Karpas-422 (cell line): ENCODE data around the gene MAGI2. TPM values are rescaled to one million over a fixed set of nuclear protein-coding genes. Genes with fewer than 3 reads are reported as not detected.

Experiments used
- DNase-seq: peaks from one replicate; pipeline ENCODE4 v3.0.0-alpha.2; 2015
- H2AFZ ChIP-seq: fragments of 200-600 bp; sonication (generic); 2 replicates; pipeline ENCODE4 v1.6.1; 2014; ENCODE audit warnings: antibody characterized with exemption, low read length, mixed read lengths
- H3K27ac ChIP-seq: fragments of 200-600 bp; sonication (generic); 2 replicates; pipeline ENCODE4 v1.5.1; 2014; ENCODE audit warnings: mild to moderate bottlenecking, low read length, moderate library complexity
- H3K27me3 ChIP-seq: fragments of 200-600 bp; sonication (generic); 2 replicates; pipeline ENCODE4 v1.6.1; 2014; ENCODE audit warnings: low read length, mixed read lengths
- H3K36me3 ChIP-seq: fragments of 200-600 bp; sonication (generic); 2 replicates; pipeline ENCODE4 v1.6.1; 2014; ENCODE audit warnings: low read length, mixed read lengths; ENCODE audit not compliant: insufficient read depth
- H3K4me1 ChIP-seq: fragments of 200-600 bp; sonication (generic); 2 replicates; pipeline ENCODE4 v1.6.1; 2014; ENCODE audit warnings: mild to moderate bottlenecking, low read length, mixed read lengths
- H3K4me2 ChIP-seq: fragments of 200-600 bp; sonication (generic); 2 replicates; pipeline ENCODE4 v1.6.1; 2014; ENCODE audit warnings: low read length, low read depth, mild to moderate bottlenecking; ENCODE audit not compliant: poor library complexity, severe bottlenecking
- H3K4me3 ChIP-seq: fragments of 200-600 bp; sonication (generic); 2 replicates; pipeline ENCODE4 v1.5.1; 2014; ENCODE audit warnings: mild to moderate bottlenecking, antibody characterized with exemption, low read length, mixed read lengths
- H3K79me2 ChIP-seq: fragments of 200-600 bp; sonication (generic); 2 replicates; pipeline ENCODE4 v1.6.1; 2014; ENCODE audit warnings: mild to moderate bottlenecking, low read length, mixed read lengths
- H3K9ac ChIP-seq: fragments of 200-600 bp; sonication (generic); 2 replicates; pipeline ENCODE4 v1.6.0; 2014; ENCODE audit warnings: low read length
- H3K9me2 ChIP-seq: fragments of 200-600 bp; sonication (generic), shearing (Covaris generic); replicated peaks from 2 replicates; pipeline ENCODE4 v1.6.0; 2014; ENCODE audit warnings: mild to moderate bottlenecking, low read length, moderate library complexity; ENCODE audit not compliant: insufficient read depth
- H3K9me3 ChIP-seq: fragments of 300-700, 200-600 bp; sonication (generic); 2 replicates; pipeline ENCODE4 v1.6.1; 2014; ENCODE audit warnings: low read length, mixed read lengths
- H4K20me1 ChIP-seq: fragments of 200-600 bp; sonication (generic); 2 replicates; pipeline ENCODE4 v1.6.1; 2014; ENCODE audit warnings: mild to moderate bottlenecking, antibody characterized with exemption, low read length, low read depth; ENCODE audit not compliant: insufficient read depth
- total RNA-seq: library from RNA; depleted of rRNA; stranded (reverse); fragments of >200 nt; shearing (Covaris generic); gene quantifications from 2 replicates; pipeline ENCODE4 v1.2.3, GENCODE V29; 2014; ENCODE audit warnings: low replicate concordance

Gene MAGI2
- total RNA-seq, 1 experiment from 2014 or later: 0.93 TPM

DNA sequence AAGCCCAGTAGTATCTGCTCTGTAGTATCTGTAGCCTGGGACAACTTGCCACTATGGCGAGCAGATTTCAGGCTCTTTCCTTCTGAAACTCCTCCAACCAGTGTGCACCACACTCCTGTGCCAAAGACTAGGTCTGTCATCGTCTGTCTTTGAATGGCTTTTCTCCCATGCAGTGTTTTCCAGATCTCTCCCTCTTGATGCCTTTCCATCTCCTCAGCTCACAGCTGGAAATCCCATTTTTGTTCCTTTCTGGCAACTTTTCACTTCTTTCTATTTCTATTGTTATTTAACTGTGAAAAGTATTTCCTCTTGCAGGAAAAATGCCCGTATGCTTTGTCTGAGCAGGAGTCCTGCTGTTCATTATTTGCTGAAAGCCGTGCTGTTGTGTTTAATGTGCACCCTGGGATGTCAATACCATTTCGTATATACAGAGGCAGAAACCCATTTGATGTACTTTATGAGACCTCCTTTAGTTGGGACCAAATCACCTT lies 1281.2 kb downstream of the MAGI2 start:
- Histone ChIP-seq H3K27me3 (no peaks in the 10 kb centered on the region), H3K79me2 (no peaks in the 10 kb centered on the region), H2AFZ (no peak overlapping the region), H3K36me3 (no peaks in the 10 kb centered on the region), H3K4me2 (no peak overlapping the region), H3K9ac (no peak overlapping the region), H3K9me2 (no peaks in the 10 kb centered on the region), H3K27ac (no peak overlapping the region), H3K9me3 (no peaks in the 10 kb centered on the region), H3K4me3 (no peak overlapping the region), H3K4me1 (no peaks in the 10 kb centered on the region), H4K20me1 (no peaks in the 10 kb centered on the region)
- no peak for DNase-seq

GRCh38 chr7:78171398-78171797 lies 1282.1 kb downstream of the MAGI2 start:
- Histone ChIP-seq H3K9me3 (no peaks in the 10 kb centered on the region), H3K9me2 (no peaks in the 10 kb centered on the region), H3K79me2 (no peaks in the 10 kb centered on the region), H4K20me1 (no peaks in the 10 kb centered on the region), H2AFZ (no peak overlapping the region), H3K4me3 (no peak overlapping the region), H3K4me2 (no peak overlapping the region), H3K27me3 (no peaks in the 10 kb centered on the region), H3K4me1 (no peaks in the 10 kb centered on the region), H3K27ac (no peak overlapping the region), H3K36me3 (no peaks in the 10 kb centered on the region), H3K9ac (no peak overlapping the region)
- no peak for DNase-seq

- DNase-seq: no peak
- H3K4me3 ChIP-seq: no peak overlapping the region
- no peaks in the 10 kb centered on the region for H3K36me3 ChIP-seq
- H3K4me2 ChIP-seq: no peak overlapping the region
- H3K4me1 ChIP-seq: no peaks in the 10 kb centered on the region
- no peaks in the 10 kb centered on the region for H3K9me2 ChIP-seq
- H3K9me3 ChIP-seq: no peaks in the 10 kb centered on the region
- no peaks in the 10 kb centered on the region for H4K20me1 ChIP-seq
- H3K9ac ChIP-seq: no peak overlapping the region
- no peak overlapping the region for H2AFZ ChIP-seq
- no peaks in the 10 kb centered on the region for H3K27me3 ChIP-seq
- no peaks in the 10 kb centered on the region for H3K79me2 ChIP-seq
- no peak overlapping the region for H3K27ac ChIP-seq
These were observed 1282.7 kb downstream of the MAGI2 start for GRCh38 chr7:78170815-78171214.

GRCh38 chr7:78169992-78170391 lies 1283.5 kb downstream of the MAGI2 start:
- Histone ChIP-seq H3K9ac (no peak overlapping the region), H3K4me2 (no peak overlapping the region), H3K9me2 (no peaks in the 10 kb centered on the region), H3K27me3 (no peaks in the 10 kb centered on the region), H4K20me1 (no peaks in the 10 kb centered on the region), H3K4me1 (no peaks in the 10 kb centered on the region), H3K79me2 (no peaks in the 10 kb centered on the region), H3K27ac (no peak overlapping the region), H3K9me3 (no peaks in the 10 kb centered on the region), H2AFZ (no peak overlapping the region), H3K4me3 (no peak overlapping the region), H3K36me3 (no peaks in the 10 kb centered on the region)
- DNase-seq: no peak

DNA sequence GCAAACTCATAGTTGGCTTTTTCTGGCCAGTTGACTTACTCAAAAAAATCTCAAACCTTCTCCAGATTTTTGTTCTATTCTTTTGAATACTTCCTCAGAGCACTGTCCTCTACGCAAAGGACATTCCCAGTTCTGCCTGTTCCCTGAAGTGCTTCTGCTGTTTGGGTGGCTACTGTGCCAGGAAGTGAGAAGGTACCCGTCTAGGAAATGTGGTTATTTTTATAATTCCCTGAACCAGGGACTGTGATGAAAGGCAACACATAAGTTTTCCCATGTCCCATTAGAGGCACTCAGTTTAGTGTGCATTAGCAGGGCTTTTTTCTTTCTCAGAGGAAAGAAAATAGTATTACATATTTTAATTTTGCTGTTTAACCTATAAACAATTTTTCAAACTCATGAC lies 1284.6 kb downstream of the MAGI2 start:
- no peaks in the 10 kb centered on the region for H3K9me2 ChIP-seq
- H3K9me3 ChIP-seq: no peaks in the 10 kb centered on the region
- no peak overlapping the region for H2AFZ ChIP-seq
- H3K9ac ChIP-seq: no peak overlapping the region
- no peak for DNase-seq
- H3K4me1 ChIP-seq: no peaks in the 10 kb centered on the region
- no peak overlapping the region for H3K4me3 ChIP-seq
- no peak overlapping the region for H3K4me2 ChIP-seq
- H4K20me1 ChIP-seq: no peaks in the 10 kb centered on the region
- no peaks in the 10 kb centered on the region for H3K79me2 ChIP-seq
- no peak overlapping the region for H3K27ac ChIP-seq
- H3K27me3 ChIP-seq: no peaks in the 10 kb centered on the region
- no peaks in the 10 kb centered on the region for H3K36me3 ChIP-seq

GRCh38 chr7:78167860-78168259 lies 1285.6 kb downstream of the MAGI2 start:
- no peak overlapping the region for H2AFZ ChIP-seq
- no peaks in the 10 kb centered on the region for H4K20me1 ChIP-seq
- no peaks in the 10 kb centered on the region for H3K27me3 ChIP-seq
- H3K9ac ChIP-seq: no peak overlapping the region
- H3K79me2 ChIP-seq: no peaks in the 10 kb centered on the region
- H3K9me3 ChIP-seq: no peaks in the 10 kb centered on the region
- no peak overlapping the region for H3K27ac ChIP-seq
- no peaks in the 10 kb centered on the region for H3K36me3 ChIP-seq
- DNase-seq: no peak
- no peaks in the 10 kb centered on the region for H3K4me1 ChIP-seq
- no peak overlapping the region for H3K4me2 ChIP-seq
- H3K4me3 ChIP-seq: no peak overlapping the region
- no peaks in the 10 kb centered on the region for H3K9me2 ChIP-seq

DNA sequence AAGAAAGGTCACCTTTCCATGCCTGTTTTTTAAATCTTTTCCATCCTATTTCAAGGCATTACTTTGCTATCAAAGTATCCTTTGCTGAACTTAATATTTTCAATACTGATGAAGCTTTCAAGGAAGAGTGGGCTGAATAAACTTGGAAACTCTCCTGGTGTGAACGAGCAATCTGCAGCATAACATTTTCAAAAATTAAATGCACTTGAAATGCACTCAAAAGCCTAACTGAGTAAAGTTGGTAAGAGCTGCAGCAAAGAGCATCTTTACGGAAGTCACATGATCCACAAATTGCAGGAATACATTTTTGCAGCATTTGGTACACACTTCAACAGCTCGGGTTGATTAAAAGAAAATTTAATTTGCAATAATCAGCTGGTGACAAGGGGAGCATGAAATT lies 1287.6 kb downstream of the MAGI2 start:
- no peak overlapping the region for H3K4me2 ChIP-seq
- no peaks in the 10 kb centered on the region for H4K20me1 ChIP-seq
- no peaks in the 10 kb centered on the region for H3K27me3 ChIP-seq
- no peak for DNase-seq
- H3K4me1 ChIP-seq: no peaks in the 10 kb centered on the region
- no peaks in the 10 kb centered on the region for H3K79me2 ChIP-seq
- H3K9me2 ChIP-seq: no peaks in the 10 kb centered on the region
- no peaks in the 10 kb centered on the region for H3K9me3 ChIP-seq
- no peak overlapping the region for H3K9ac ChIP-seq
- no peak overlapping the region for H3K4me3 ChIP-seq
- H3K27ac ChIP-seq: no peak overlapping the region
- no peaks in the 10 kb centered on the region for H3K36me3 ChIP-seq
- no peak overlapping the region for H2AFZ ChIP-seq

DNA sequence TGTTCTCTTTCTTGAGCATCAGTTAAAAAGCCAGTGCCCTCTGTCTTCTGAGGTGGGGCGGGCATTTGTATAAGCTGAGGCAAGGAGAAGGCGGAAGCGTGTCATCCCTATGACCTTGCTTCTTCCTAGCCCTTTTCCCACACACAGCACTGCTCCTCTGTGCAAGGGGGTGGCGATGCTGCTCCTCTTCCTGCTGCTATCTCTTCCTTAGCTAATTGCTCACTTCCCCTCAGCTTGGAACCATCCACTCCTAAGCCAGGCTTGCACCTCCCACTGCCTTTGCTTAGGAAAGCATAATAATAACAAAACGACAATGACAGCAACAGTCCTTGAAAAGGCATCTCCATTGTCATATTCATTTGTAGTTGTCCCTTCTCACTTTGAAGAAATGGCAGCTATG lies 1288.0 kb downstream of the MAGI2 start:
- Histone ChIP-seq H4K20me1 (no peaks in the 10 kb centered on the region), H3K4me3 (no peak overlapping the region), H3K36me3 (no peaks in the 10 kb centered on the region), H3K4me2 (no peak overlapping the region), H3K79me2 (no peaks in the 10 kb centered on the region), H2AFZ (no peak overlapping the region), H3K9ac (no peak overlapping the region), H3K9me3 (no peaks in the 10 kb centered on the region), H3K27ac (no peak overlapping the region), H3K9me2 (no peaks in the 10 kb centered on the region), H3K27me3 (no peaks in the 10 kb centered on the region), H3K4me1 (no peaks in the 10 kb centered on the region)
- DNase-seq: no peak

DNA sequence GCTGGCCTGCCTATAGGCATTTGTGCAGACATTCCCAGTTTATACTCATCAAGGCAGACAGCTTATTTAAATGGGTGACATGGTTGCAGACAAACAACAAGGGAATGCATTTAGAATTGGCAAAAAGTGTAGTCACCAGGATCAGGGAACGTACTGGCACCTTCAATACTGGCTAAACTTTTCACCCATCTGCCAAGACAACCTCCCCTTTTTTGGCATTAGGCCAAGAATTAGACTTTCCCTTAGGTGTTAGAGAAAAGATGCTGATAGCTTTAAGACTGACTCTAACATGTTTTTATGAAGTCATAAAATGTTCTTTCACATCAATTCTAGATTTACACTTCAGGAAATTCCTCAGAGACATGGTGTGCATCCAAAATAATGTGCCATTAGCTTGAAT lies 1289.0 kb downstream of the MAGI2 start:
- Histone ChIP-seq H3K36me3 (no peaks in the 10 kb centered on the region), H3K4me2 (no peak overlapping the region), H3K4me3 (no peak overlapping the region), H2AFZ (no peak overlapping the region), H3K9me3 (no peaks in the 10 kb centered on the region), H3K9me2 (no peaks in the 10 kb centered on the region), H3K9ac (no peak overlapping the region), H3K4me1 (no peaks in the 10 kb centered on the region), H3K27me3 (no peaks in the 10 kb centered on the region), H3K79me2 (no peaks in the 10 kb centered on the region), H3K27ac (no peak overlapping the region), H4K20me1 (no peaks in the 10 kb centered on the region)
- DNase-seq: no peak
